NCI-H460 (cell line): ENCODE data around the gene VAV2. TPM values are rescaled to one million over a fixed set of nuclear protein-coding genes. Genes with fewer than 3 reads are reported as not detected.

Experiments used
- DNase-seq: peaks from one replicate; pipeline ENCODE4 v3.0.0-alpha.2; 2016; ENCODE audit warnings: low read depth; ENCODE audit errors: extremely low read depth
- total RNA-seq: library from RNA; depleted of rRNA; stranded (reverse); fragments of >200 nt; shearing (Covaris generic); gene quantifications from 2 replicates; pipeline ENCODE4 v1.2.3, GENCODE V29; 2014

The VAV2 gene
- total RNA-seq, 1 experiment from 2014 or later, result 6.0 TPM

DNA sequence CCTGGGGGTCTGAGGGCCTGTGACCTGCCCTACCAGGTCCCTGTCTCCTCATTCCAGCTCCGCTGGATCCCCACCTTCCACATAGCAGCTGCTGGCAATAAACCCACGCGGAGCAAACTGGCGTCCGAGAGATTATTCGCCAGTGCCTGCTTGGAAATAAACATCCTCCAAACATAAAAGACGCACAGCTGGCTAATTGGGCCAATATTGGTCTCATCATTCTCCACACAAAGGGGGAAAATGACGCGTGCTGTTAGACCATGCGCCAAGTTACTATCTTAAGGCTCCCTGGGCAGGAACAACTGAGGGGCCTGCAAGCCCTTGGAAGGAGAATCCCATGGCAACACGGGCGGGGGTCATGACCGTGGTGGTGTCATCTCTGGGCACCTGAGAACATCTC lies 180.7 kb downstream of the VAV2 start:
- DNase-seq, result no peak

DNA sequence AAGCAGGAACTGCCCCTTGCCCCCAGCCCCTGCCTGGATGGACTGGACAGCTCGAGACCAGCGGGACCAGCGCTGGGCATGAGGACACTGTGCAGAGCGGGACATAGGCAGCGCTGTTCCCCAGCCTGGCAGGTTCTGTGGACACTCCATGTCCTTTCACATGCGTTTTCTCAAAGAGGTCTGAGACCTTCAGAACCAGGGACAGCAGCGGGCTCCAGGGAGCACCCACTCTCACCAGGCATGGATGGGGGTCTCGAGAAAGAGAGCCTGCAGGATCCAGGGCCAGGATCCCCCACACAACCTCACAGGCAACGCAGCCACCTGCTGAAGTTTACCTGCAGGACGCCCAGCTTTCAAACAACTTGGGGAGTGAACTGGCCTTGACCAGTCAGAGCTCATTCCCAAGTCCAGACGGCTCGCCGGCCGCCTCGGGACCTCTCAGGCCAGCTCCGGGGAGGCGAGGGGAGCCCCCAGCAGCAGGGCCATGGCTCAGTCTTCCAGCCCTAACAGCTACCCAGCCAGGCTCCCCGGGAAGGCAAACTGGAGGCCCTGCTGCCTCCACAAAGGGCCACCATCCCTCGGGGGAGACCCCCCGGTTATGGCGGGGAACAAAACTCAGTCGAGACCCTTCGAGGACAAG lies 181.4 kb downstream of the VAV2 start:
- DNase-seq, result no peak

DNA sequence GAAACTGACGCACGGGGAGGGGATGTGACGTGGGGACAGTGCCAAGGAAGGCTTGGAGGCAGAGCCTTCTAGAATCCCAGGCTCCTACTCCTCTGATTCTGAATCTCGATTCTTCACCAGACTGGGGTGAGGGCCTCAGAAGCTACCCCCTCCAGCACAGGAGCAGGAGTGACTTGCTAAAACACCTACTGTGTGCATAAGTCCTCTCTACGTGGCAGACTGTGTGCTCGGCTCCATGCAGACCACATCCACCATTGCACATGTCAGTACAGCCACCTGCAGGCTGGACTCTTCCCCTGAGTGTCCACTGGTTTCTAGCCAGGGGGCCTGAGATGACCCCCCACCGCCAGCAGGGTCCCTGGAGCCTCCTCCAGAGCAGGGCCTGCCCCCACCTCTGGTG lies 182.8 kb downstream of the VAV2 start:
- DNase-seq, result no peak

DNA sequence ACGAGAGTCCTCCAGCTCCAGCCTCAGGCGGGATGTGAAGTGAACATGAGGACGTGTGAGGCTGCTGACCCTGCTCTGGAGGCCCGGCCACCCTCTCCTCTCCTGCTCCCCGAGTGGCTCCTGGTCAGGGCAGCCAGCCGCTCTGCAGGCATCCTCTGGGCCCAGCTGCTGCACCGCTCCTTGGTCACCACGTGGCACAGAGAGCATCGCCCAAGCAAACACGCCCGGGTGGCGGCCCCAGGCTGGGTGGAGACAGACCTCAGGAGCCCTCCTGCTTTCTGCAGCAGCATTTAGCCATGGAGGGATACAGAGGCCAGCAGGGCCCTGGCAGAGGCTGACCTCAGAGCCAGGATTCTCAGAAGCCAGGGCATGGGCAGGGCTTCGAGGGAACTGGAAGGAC lies 184.3 kb downstream of the VAV2 start:
- no peak for DNase-seq

DNA sequence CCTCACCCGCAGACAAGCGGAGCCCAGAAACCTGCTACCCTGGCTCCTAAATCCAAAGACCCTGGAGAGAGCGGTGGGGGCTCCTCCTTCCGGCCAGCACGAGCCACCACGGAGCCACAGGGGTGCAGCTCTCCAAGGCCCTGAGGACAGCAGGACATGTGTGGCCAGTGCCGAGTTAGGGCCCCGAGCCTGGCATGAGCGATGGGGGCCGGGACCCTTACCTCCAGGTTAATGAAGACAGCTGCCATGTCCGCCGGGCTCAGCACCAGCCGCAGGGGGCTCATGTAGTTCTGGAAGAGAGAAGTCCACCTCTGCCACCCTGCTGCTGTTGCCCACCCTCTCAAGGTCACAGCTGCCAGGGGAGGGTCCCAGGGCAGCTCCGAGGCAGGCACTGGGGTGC lies 185.1 kb downstream of the VAV2 start:
- no peak for DNase-seq

DNA sequence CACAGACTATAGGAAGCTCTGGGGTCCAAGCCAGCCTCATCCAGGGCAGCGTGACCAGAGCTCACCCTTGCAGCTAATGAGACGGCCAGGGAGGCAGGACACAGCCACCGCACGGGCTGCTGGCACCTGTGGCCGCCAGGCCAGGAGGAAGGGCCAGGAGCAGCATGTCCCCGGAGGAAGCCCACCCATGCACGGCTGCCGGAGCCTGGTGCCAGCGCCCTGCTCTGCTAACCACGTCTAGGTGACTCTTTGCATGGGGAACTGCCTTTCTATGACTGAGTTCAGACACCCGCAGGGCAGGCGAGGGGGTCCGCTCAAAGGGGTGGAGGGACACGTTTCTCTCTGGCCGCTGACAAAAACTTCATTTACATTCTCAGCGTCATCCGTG lies 185.5 kb downstream of the VAV2 start:
- DNase-seq, result no peak

DNA sequence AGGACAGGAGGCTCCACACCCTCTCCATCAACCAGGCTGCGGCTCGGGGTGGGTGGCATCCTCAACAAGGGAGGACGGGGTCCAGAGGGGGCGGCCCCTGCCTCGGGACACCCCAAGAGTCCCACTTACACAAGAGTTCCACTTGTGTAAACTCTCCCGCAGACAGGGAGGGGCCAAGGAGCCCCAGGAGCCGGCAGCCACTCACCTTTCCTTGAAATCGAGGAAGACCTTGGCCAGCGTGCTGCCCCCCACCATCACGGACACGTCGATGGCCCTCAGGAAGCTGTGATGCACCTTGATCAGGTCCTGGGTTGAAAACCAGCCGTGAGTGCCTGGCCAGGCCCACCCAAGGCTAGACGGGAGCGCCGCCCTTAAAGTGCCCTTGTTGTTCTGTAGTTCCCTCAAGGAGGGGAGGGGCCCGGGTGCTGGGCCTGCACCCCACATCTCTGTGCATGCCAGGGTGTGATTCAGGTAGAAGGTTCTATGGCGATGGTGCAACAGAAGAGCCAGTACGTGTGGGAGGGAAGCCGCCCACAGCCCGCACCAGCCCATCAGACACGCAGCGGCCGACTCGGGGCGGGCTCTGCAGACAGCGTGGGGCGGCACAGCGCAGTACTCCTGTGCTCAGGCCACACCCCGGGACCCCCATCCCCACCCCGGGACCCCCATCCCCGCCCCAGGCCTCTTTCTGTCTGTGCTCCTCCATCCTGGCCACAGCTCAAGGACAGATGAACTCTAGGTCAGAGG lies 186.1 kb downstream of the VAV2 start:
- no peak for DNase-seq

DNA sequence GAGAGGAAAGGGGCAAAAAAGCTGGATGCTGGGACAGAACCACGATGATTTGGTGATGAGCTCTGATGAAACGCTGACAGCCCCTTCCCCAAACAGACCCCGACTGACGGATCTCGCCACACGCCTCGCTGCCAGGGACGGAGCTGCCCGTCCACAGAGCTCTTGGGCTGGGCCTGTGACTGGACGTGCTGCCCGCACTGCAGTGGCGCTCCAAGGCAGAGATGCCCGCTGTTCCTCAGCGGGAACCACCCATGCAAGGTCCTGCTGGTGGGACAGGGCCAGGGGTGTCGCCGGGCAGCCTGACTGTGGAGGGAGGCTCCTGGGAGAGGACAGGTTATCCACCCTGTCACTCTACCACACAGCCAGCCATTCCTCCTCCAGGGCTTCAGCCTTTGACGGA lies 187.9 kb downstream of the VAV2 start:
- no peak for DNase-seq

DNA sequence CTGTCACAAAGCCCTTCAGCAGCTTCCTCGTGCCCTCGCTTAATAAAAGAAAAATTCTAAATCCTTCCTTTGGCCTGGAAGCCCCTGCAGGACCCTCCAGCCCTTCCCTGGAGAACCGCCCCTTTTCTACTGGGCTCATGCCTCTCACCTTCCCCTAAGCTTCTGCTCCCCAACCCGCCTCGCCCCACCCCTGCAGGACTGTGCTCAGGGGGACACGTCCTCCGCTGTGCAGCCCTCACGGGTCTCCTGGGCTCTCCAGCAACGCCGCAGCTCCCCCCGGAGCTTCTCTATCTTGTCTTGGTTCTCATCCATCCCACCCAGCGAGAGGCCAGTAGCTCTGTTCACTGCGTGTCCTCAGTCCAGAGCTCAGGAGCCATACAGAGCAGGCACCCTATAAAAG lies 188.4 kb downstream of the VAV2 start:
- DNase-seq, result no peak

DNA sequence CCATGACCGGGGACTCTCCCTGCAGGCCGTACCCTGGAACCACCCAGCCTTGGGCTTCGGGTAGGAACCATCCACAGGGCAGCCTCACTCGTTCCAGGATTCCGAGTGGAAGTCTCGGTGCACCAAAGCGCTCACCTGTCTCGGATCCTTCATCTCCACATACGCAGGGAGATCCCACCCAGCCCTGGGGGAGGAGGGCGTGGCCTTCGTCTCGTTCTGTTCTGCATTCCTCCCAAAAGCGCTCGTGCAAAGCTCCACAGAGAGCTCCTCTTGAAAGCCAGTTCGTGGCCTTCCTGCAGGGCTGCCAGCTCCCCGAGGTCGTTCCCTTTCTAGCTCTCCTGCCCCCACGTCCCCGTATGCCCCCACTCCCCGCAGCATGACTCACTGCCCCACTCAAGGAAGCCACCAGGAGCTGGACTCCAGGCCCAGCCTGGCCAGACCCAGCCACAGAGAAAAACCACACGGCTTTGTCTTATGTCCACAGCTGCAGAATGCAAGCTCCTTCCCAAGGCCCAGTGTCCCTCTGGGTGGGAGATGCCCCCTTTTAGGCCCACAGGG lies 189.0 kb downstream of the VAV2 start:
- DNase-seq, result no peak

DNA sequence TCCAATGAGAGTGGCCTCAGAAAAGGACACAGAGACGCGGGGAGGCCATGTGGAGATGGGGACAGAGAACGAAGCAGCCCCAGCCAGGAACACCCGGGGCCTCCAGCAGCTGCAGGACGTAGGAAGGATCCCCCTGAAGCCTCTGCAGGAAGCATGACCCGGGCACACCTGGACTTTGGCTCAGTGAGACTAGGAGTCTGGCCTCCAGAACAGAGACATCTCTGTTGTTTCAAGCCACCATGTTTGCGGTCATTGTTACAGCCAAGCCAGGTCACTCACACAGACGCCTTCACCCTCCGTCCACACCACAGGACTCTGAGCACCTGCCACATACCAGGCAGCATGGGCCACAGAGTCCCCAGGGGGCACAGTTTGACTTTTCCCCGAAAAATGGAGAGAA lies 190.4 kb downstream of the VAV2 start:
- DNase-seq, result no peak

DNA sequence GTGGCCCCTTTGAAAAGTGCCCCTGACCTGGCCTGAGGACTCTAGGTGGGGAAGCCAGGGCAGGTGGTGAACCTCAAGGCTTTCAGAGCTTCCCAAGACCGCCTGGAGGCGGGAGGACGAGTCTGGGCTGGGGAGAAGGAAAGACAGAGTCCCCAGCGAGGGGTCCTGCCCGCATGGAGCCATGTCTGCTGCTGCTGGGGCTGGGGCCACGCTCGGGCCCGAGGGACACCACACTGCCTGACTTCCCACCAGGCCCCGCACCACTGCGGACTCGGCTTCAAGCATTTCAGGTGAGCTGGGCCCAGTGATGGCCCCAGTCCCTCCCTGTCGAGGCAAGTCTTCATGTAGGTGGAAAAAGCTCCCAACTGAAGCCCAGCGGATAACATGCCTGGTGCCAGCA lies 191.9 kb downstream of the VAV2 start:
- no peak for DNase-seq

DNA sequence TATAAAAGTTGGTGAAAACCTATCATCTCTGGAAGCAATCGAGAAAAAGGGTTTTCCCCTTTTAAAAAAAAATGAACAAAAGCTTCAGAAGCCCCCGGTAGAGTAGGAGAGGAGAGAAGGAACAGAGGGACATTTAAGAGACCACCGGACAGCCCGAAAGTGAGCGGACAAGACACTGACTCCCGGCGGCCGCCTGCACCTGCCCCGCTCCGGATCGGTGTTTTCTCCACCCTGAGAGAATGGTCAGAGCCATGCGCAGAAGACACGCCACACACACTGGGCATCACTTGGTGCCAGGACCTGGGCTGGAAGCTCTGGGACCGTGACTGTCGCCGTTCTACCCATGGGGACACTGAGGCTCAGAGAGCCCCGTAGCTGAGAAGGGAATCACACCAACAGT lies 192.4 kb downstream of the VAV2 start:
- no peak for DNase-seq

DNA sequence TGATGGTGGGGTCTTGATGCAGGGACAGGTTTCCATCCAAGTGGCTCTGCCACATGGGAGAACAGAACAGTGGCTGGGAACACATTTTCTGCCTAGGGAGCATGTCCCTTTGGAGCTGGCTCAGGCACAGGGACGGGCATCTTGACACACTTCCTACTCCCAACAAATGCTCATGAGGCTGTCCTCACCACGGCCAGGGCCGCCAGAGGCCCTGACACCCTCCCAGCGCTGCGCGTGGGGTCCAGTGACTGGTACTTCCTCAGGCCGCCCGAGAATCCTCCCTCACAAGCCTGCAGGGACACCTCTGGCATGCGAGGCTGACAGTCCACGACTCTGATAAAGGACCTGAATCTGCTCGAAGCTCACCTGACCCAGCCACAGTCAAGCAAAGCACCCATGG lies 193.0 kb downstream of the VAV2 start:
- DNase-seq, result no peak

DNA sequence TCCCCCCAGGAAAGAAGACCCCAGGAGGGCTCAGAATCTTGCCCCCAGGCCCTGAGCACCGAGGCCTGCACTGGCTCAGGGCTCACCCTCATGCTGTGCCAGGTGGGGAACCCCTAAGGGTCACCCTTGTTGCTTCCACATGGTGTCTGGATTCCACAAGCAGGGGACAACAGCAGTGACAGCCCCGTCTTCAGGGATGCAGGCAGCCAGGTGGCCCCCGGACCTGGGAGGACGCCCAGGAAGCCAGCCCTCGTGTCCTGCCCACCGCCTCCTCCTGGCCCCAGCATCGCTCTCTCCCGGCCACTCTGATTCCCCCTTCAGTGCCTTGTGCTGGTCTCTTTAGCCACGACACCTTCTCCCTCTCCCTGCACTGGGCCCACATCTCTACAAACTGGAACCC lies 194.0 kb downstream of the VAV2 start:
- no peak for DNase-seq

DNA sequence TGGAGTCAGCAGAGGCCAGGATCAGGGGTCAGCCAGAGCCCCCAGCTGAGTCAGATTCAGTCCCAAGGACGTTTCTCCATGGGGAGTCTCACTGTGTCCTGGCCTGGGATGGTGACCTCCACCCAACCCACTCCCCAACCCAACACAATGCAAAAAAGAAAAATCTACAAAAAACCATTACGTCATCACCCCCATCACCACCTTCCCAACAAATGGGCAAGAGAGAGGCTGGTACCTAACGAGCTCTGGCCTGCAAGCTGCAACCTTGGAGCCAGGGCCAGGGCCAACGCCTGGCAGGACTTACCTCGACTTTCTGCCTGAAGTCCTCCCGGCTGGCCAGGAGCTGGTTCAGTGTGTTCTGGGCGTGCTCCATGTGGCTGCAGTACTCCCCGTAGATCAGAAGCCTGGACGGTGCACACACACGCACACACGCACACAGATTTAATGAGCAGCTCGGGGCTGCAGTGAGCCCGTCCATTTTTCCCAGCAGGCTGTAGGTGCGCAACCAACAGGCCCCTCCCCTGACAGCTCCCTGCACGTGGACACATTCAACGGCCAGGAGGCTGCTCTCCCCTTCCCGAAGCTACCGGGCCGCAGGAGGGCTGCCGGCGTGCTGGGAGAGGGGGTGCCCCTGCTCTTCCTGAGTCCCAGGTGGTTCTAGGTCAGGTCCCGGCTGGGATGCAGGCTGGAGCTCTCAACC lies 194.6 kb downstream of the VAV2 start:
- DNase-seq, result no peak

DNA sequence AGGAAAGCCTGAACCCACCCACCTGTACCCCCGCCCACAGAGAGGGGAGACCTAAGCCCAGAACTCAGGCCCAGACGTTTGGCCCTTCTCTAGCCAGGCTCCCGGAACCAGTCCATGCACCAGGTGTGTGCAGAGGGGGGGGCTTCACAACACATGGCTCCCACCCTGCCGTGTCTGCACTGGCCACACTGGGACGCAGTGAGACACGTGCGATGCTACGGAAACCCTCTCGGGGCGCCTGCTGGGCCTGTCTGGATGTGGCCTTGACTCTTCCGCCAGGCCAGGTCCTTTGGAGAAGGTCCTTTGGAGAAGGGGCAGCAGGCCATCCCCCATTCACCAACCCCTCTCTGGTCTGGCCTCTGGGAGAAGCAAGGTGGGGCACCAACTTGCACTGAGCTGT lies 195.6 kb downstream of the VAV2 start:
- DNase-seq, result no peak

DNA sequence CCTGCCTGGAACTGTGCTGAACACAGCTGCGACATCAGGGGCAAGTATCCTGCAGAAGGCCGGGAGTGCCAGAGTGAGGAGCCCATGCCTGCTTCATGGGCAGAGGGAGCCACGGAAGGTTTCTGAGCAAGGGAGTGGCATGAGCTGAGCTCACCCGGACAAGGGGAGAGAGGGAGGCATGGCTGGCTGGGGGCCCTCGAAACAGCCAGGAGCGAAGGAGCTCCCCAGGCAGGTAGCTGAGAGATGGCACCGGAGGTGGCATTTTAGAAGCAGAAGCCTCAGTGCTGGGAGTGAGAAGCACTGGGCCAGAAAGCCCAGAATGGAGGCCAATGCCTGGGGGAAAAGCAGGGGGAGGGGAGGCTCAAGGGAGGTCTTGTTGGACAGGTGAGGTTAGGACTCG lies 197.1 kb downstream of the VAV2 start:
- no peak for DNase-seq

DNA sequence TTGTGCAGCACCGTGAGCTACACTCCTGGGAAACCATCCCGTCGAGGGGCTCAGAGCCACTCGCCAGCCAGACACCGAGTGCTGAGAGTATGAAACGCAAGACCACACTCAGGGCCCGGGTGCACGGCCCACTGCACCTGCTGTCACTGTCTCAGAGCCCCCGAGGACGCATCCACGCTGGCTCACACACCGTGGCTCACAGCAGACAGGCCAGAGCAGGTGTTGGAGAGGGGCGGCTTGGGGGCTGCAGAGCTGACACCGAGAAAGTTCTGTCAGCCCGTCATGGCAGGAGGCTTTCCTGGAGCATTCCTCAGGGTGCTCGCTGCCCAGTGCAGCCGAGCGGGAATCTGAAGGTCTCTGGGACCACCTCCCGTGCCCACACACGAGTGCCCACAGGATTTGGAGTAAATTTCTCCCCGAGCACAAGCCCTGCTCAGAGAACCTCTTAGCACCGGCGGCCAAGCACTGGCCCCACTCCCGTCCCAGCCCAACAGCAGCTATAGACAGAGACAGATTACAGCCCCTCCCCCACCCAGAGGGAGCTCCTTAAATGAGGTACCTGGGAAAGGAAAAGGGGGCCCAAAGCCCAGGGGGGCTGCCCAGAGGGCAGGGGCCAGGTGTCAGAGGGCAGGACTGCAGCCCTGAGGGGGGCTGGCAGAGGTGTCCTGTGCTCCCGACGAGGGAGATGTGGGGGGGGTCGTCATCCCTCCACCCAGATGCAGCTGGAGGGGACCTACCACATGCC lies 197.9 kb downstream of the VAV2 start:
- no peak for DNase-seq

DNA sequence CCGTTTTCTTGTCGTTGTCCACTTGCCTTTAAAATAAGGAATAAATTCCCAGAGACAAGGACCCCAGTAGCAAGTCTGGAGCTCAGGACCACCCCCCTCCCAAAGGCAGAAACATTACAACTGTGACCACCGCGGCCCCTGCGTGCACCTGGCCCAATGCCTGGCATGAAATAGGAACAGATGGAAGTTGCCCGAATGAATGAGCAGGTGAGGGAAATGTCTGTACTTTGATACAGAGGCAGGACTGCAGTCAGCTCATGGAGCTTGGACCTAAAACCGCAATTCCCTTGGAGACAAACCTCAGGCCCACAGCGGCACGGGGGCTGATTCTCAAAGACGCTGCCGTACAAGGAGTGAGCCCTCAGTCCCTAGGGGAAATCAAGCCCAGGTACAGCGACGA lies 198.7 kb downstream of the VAV2 start:
- no peak for DNase-seq
